ENCODE data around the gene TTLL9. TPM values are rescaled to one million over a fixed set of nuclear protein-coding genes. Genes with fewer than 3 reads are reported as not detected.
A peak's percentile ranks its signal among the peaks of the same experiment; 100 is the strongest.

TTLL9 gene
- total and polyA plus RNA-seq, 2 donors, result 0.05 to 0.46 TPM

- peak overlapping the region; percentile 26 to 53 for H3K4me3 ChIP-seq (ENCODE audit: low read length in 2 of 2)
- H3K36me3 ChIP-seq (ENCODE audit: control insufficient read depth in 2 of 2, insufficient read depth in 2 of 2, low read length in 1 of 2), result no peaks in the 10 kb centered on the region
- no peaks in the 10 kb centered on the region for H3K9me3 ChIP-seq (ENCODE audit: control insufficient read depth in 2 of 2, insufficient read depth in 1 of 2, low read length in 1 of 2)
- peaks cover 6 to 10% of the 10 kb centered on the region in 2 donors for H3K4me1 ChIP-seq (ENCODE audit: control insufficient read depth in 2 of 2, insufficient read depth in 2 of 2, low read length in 2 of 2)
- peaks cover 2 to 46% of the 10 kb centered on the region in 2 donors for H3K27me3 ChIP-seq (ENCODE audit: control insufficient read depth in 2 of 2, insufficient read depth in 1 of 2, low read length in 1 of 2)
- 1% methylated on average over 20 of the region's 20 CpGs for WGBS
- peak in 1 of 9 donors; percentile 4 for DNase-seq (ENCODE audit: low read depth in 6 of 9, low spot score in 9 of 9)
- H3K27ac ChIP-seq (ENCODE audit: low read depth in 1 of 2, low read length in 1 of 2), result no peak overlapping the region
Measured at GRCh38 chr20:31861135-31861384, 9.4 kb upstream of the TTLL9 start.

GRCh38 chr20:31861385-31862156 is 8.9 kb upstream of the TTLL9 start:
- H3K27ac ChIP-seq (ENCODE audit: low read depth in 1 of 2, low read length in 1 of 2), result no peak overlapping the region
- no peaks in the 10 kb centered on the region for H3K36me3 ChIP-seq (ENCODE audit: control insufficient read depth in 2 of 2, insufficient read depth in 2 of 2, low read length in 1 of 2)
- WGBS, result 12% methylated on average over 60 of the region's 60 CpGs
- peaks cover 6 to 10% of the 10 kb centered on the region in 2 donors for H3K4me1 ChIP-seq (ENCODE audit: control insufficient read depth in 2 of 2, insufficient read depth in 2 of 2, low read length in 2 of 2)
- no peaks in the 10 kb centered on the region for H3K9me3 ChIP-seq (ENCODE audit: control insufficient read depth in 2 of 2, insufficient read depth in 1 of 2, low read length in 1 of 2)
- H3K27me3 ChIP-seq (ENCODE audit: control insufficient read depth in 2 of 2, insufficient read depth in 1 of 2, low read length in 1 of 2), result peaks cover 2 to 45% of the 10 kb centered on the region in 2 donors
- peak; percentile 39 to 85 (median 63) for DNase-seq (ENCODE audit: low read depth in 6 of 9, low spot score in 9 of 9)
- H3K4me3 ChIP-seq (ENCODE audit: low read length in 2 of 2), result peak overlapping the region; percentile 26 to 53

- Histone ChIP-seq H3K4me1 (ENCODE audit: control insufficient read depth in 2 of 2, insufficient read depth in 2 of 2, low read length in 2 of 2) (peaks cover 6 to 10% of the 10 kb centered on the region in 2 donors), H3K9me3 (ENCODE audit: control insufficient read depth in 2 of 2, insufficient read depth in 1 of 2, low read length in 1 of 2) (no peaks in the 10 kb centered on the region), H3K27ac (ENCODE audit: low read depth in 1 of 2, low read length in 1 of 2) (no peak overlapping the region), H3K36me3 (ENCODE audit: control insufficient read depth in 2 of 2, insufficient read depth in 2 of 2, low read length in 1 of 2) (no peaks in the 10 kb centered on the region), H3K27me3 (ENCODE audit: control insufficient read depth in 2 of 2, insufficient read depth in 1 of 2, low read length in 1 of 2) (peaks cover 2 to 42% of the 10 kb centered on the region in 2 donors), H3K4me3 (ENCODE audit: low read length in 2 of 2) (no peak overlapping the region)
- DNase-seq (ENCODE audit: low read depth in 6 of 9, low spot score in 9 of 9), result no peak
- WGBS, result 96% methylated on average over 5 of the region's 5 CpGs
Measured at GRCh38 chr20:31862157-31862470, 8.3 kb upstream of the TTLL9 start.

- 96% methylated on average over 8 of the region's 8 CpGs for WGBS
- no peaks in the 10 kb centered on the region for H3K9me3 ChIP-seq (ENCODE audit: control insufficient read depth in 2 of 2, insufficient read depth in 1 of 2, low read length in 1 of 2)
- DNase-seq (ENCODE audit: low read depth in 6 of 9, low spot score in 9 of 9), result no peak
Measured at GRCh38 chr20:31862506-31862905, 7.9 kb upstream of the TTLL9 start.

GRCh38 chr20:31863296-31864085 is 6.9 kb upstream of the TTLL9 start:
- no peak overlapping the region for H3K4me3 ChIP-seq (ENCODE audit: low read length in 2 of 2)
- peaks cover 6 to 10% of the 10 kb centered on the region in 2 donors for H3K4me1 ChIP-seq (ENCODE audit: control insufficient read depth in 2 of 2, insufficient read depth in 2 of 2, low read length in 2 of 2)
- no peak for DNase-seq (ENCODE audit: low read depth in 6 of 9, low spot score in 9 of 9)
- 77% methylated on average over 9 of the region's 9 CpGs for WGBS
- H3K27ac ChIP-seq (ENCODE audit: low read depth in 1 of 2, low read length in 1 of 2), result no peak overlapping the region
- H3K9me3 ChIP-seq (ENCODE audit: control insufficient read depth in 2 of 2, insufficient read depth in 1 of 2, low read length in 1 of 2), result no peaks in the 10 kb centered on the region
- no peaks in the 10 kb centered on the region for H3K36me3 ChIP-seq (ENCODE audit: control insufficient read depth in 2 of 2, insufficient read depth in 2 of 2, low read length in 1 of 2)
- peaks cover 5 to 43% of the 10 kb centered on the region in 2 donors for H3K27me3 ChIP-seq (ENCODE audit: control insufficient read depth in 2 of 2, insufficient read depth in 1 of 2, low read length in 1 of 2)

More at GRCh38 chr20:31862506-31862905, 7.9 kb upstream of the TTLL9 start:
- no peaks in the 10 kb centered on the region for H3K36me3 ChIP-seq (ENCODE audit: control insufficient read depth in 2 of 2, insufficient read depth in 2 of 2, low read length in 1 of 2)
- no peak overlapping the region for H3K4me3 ChIP-seq (ENCODE audit: low read length in 2 of 2)
- H3K27ac ChIP-seq (ENCODE audit: low read depth in 1 of 2, low read length in 1 of 2), result no peak overlapping the region
- peaks cover 2 to 42% of the 10 kb centered on the region in 2 donors for H3K27me3 ChIP-seq (ENCODE audit: control insufficient read depth in 2 of 2, insufficient read depth in 1 of 2, low read length in 1 of 2)
- H3K4me1 ChIP-seq (ENCODE audit: control insufficient read depth in 2 of 2, insufficient read depth in 2 of 2, low read length in 2 of 2), result peaks cover 6 to 10% of the 10 kb centered on the region in 2 donors

GRCh38 chr20:31864521-31865400 is 5.7 kb upstream of the TTLL9 start:
- 88% methylated on average over 12 of the region's 12 CpGs for WGBS
- no peak for DNase-seq (ENCODE audit: low read depth in 6 of 9, low spot score in 9 of 9)
- no peaks in the 10 kb centered on the region for H3K9me3 ChIP-seq (ENCODE audit: control insufficient read depth in 2 of 2, insufficient read depth in 1 of 2, low read length in 1 of 2)
- H3K36me3 ChIP-seq (ENCODE audit: control insufficient read depth in 2 of 2, insufficient read depth in 2 of 2, low read length in 1 of 2), result no peaks in the 10 kb centered on the region
- peaks cover 13 to 45% of the 10 kb centered on the region in 2 donors for H3K27me3 ChIP-seq (ENCODE audit: control insufficient read depth in 2 of 2, insufficient read depth in 1 of 2, low read length in 1 of 2)
- peaks cover 6 to 12% of the 10 kb centered on the region in 2 donors for H3K4me1 ChIP-seq (ENCODE audit: control insufficient read depth in 2 of 2, insufficient read depth in 2 of 2, low read length in 2 of 2)
- H3K27ac ChIP-seq (ENCODE audit: low read depth in 1 of 2, low read length in 1 of 2), result no peak overlapping the region
- no peak overlapping the region for H3K4me3 ChIP-seq (ENCODE audit: low read length in 2 of 2)

GRCh38 chr20:31866221-31866620 is 4.2 kb upstream of the TTLL9 start:
- Histone ChIP-seq H3K4me1 (ENCODE audit: control insufficient read depth in 2 of 2, insufficient read depth in 2 of 2, low read length in 2 of 2) (peaks cover under 1 to 4% of the 10 kb centered on the region in 2 donors), H3K4me3 (ENCODE audit: low read length in 2 of 2) (no peak overlapping the region), H3K27ac (ENCODE audit: low read depth in 1 of 2, low read length in 1 of 2) (no peak overlapping the region), H3K27me3 (ENCODE audit: control insufficient read depth in 2 of 2, insufficient read depth in 1 of 2, low read length in 1 of 2) (peaks cover 22 to 44% of the 10 kb centered on the region in 2 donors), H3K9me3 (ENCODE audit: control insufficient read depth in 2 of 2, insufficient read depth in 1 of 2, low read length in 1 of 2) (no peaks in the 10 kb centered on the region), H3K36me3 (ENCODE audit: control insufficient read depth in 2 of 2, insufficient read depth in 2 of 2, low read length in 1 of 2) (no peaks in the 10 kb centered on the region)
- no peak for DNase-seq (ENCODE audit: low read depth in 6 of 9, low spot score in 9 of 9)
- WGBS, result 93% methylated on average over 3 of the region's 3 CpGs

- WGBS, result 78% methylated on average over 12 of the region's 12 CpGs
- H3K27ac ChIP-seq (ENCODE audit: low read depth in 1 of 2, low read length in 1 of 2), result no peak overlapping the region
- no peak for DNase-seq (ENCODE audit: low read depth in 6 of 9, low spot score in 9 of 9)
- H3K9me3 ChIP-seq (ENCODE audit: control insufficient read depth in 2 of 2, insufficient read depth in 1 of 2, low read length in 1 of 2), result no peaks in the 10 kb centered on the region
- H3K4me3 ChIP-seq (ENCODE audit: low read length in 2 of 2), result no peak overlapping the region
- H3K27me3 ChIP-seq (ENCODE audit: control insufficient read depth in 2 of 2, insufficient read depth in 1 of 2, low read length in 1 of 2), result peaks cover 33 to 58% of the 10 kb centered on the region in 2 donors
- H3K4me1 ChIP-seq (ENCODE audit: control insufficient read depth in 2 of 2, insufficient read depth in 2 of 2, low read length in 2 of 2), result peaks cover 0 to 4% of the 10 kb centered on the region in 2 donors
- no peaks in the 10 kb centered on the region for H3K36me3 ChIP-seq (ENCODE audit: control insufficient read depth in 2 of 2, insufficient read depth in 2 of 2, low read length in 1 of 2)
Measured at GRCh38 chr20:31868853-31869672, 1.4 kb upstream of the TTLL9 start.
